H7 (cell line): ENCODE results near the gene GALNTL6. TPM values are rescaled to one million over a fixed set of nuclear protein-coding genes. Genes with fewer than 3 reads are reported as not detected.
"Not testable (repeated sequence)": the region's sequence is repeated elsewhere in the genome, so short reads cannot be mapped to it uniquely, and the experiment has no call there.

Source experiments
- DNase-seq: peaks from one replicate; pipeline ENCODE4 v3.0.0; 2012
- H3K27me3 ChIP-seq: 2 replicates; pipeline ENCODE4 v1.6.0; 2011; ENCODE audit warnings: mild to moderate bottlenecking, low read length; ENCODE audit not compliant: control insufficient read depth, insufficient read depth
- H3K36me3 ChIP-seq: replicated peaks from 2 replicates; pipeline ENCODE4 v1.5.1; 2011; ENCODE audit warnings: low read length; ENCODE audit not compliant: control insufficient read depth, insufficient read depth
- H3K4me3 ChIP-seq: 2 replicates; pipeline ENCODE4 v1.5.1; 2011; ENCODE audit warnings: low read depth, mild to moderate bottlenecking, control low read depth, low read length, moderate library complexity; ENCODE audit not compliant: insufficient read depth
- total RNA-seq: library from RNA; depleted of rRNA; stranded (reverse); fragments of >200 nt; shearing (Covaris generic); gene quantifications from 2 replicates; pipeline ENCODE4 v1.2.3, GENCODE V29; 2014

GALNTL6 gene
- total RNA-seq, 1 experiment from 2014 or later: 0.24 TPM

- DNase-seq: no peak
- H3K4me3 ChIP-seq: no peak overlapping the region
- no peaks in the 10 kb centered on the region for H3K27me3 ChIP-seq
- H3K36me3 ChIP-seq: no peaks in the 10 kb centered on the region
Observed at GRCh38 chr4:173024203-173024602, 1211.0 kb downstream of the GALNTL6 start.

DNA sequence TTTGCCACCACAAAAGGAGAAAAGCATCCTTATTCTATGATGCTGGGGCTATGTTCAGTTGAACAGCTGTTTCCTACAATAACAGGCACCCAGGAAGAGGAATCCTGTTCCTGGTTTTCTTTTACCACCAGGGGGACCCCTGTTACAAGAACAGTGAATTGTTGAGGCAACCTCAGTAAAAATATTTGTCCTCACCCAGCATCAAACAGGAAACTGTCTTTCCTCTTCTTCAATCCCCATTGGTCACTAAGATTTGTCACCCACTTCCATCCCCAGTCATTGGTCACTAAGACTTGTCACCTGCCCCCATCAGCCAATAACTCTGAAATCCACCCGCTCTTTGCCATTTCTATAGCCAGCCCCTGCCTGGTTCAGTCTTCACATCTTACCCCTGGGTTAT lies 1211.9 kb downstream of the GALNTL6 start:
- Histone ChIP-seq H3K36me3 (no peaks in the 10 kb centered on the region), H3K4me3 (no peak overlapping the region), H3K27me3 (no peaks in the 10 kb centered on the region)
- peak; percentile 46 for DNase-seq

DNA sequence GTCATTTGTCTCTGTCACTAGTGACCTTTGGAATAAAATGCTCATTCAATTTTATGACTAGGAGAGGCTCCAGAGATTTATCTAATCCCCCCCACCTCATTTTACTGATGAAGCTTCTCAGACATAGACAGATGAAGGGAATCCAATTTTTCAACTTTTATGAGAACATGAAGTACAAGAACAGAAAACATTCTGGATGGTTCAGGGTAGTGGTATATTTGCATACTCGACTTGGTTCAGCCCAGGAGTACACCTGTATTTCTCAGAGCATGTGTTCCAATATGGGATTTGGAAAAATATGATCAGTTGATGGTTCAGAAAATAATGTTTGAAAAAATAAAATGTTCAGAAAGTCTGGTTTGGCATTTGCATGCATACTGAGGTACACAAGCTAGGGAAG lies 1224.0 kb downstream of the GALNTL6 start:
- Histone ChIP-seq H3K36me3 (no peaks in the 10 kb centered on the region), H3K27me3 (no peaks in the 10 kb centered on the region), H3K4me3 (no peak overlapping the region)
- no peak for DNase-seq

DNA sequence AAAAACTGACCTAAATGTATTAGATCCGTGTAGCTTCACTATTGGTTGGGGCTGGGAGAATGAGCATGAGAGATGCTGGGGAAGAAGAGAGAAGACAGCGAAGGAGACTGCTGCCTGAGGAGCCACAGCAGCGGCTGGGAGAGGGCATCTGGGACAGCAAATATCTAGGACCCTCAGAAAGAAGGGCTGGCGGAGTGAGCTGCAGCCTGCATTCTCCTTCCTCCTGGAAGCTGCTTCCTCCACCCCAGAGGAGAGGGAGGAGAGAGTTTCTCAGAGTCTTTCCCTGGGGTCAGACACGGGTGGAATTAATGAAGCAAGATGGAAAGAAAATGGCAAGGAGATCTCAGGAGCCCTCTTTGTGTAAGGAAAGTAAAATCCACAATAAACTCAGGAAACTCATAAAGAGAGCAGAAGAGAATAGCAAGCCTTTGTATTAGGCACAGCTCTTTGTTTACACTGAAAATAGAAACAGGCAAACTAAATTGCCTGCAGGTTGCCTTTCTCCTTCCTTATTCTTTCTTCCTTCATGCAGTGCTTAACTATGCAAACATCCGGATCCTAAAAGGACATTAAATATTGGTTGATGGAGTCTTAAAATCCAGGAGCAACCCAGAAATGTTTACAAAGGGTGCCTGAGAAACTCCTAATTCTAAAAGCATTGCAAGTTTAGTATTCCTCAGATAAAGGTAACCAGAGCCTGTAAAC lies 1225.1 kb downstream of the GALNTL6 start:
- Histone ChIP-seq H3K36me3 (no peaks in the 10 kb centered on the region), H3K4me3 (no peak overlapping the region), H3K27me3 (no peaks in the 10 kb centered on the region)
- DNase-seq: peak; percentile 20

DNA sequence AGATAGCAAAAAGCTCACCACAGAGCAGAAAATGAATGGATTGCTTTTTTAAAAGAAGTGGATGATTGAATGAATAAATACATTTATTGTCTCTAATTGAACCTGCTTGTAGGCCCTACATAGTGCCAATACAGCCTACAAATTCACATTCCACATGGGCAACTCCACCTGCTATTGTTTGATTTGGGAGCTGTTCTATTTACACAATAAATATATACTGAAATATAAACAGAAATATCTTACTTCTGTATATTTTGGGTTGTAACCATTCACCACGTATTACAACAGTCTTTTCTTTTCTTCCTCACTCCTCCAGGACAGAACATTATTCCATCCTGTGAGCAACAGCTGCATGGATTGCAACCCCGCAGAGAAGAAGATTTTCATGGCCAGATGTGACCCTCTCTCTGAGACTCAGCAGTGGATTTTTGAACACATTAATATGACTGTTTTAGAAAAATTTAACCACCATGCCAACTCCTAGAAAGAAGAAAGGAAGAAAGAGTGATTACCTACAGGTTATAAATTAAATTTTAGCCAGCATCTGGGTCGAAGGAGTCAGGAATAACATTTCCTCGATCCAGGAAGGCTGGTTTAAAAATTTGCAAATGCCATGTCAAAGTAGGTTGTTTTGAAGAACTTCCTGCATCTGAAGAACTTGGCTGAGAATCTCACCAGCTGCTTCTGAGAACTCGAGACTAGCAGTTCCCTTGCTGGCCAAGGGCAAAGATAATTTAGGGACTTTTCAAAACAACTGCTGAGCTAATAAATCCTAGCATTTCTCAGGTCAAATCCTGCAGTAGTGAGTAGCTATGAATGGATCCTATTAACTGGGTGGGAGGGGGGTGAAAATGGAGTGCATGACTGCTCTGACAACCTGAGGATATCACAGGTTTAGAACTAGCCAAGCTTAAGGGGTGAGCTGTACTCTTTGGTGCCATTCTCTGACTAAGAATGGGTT lies 1226.7 kb downstream of the GALNTL6 start:
- H3K36me3 ChIP-seq: no peaks in the 10 kb centered on the region
- H3K27me3 ChIP-seq: no peaks in the 10 kb centered on the region
- no peak for DNase-seq
- no peak overlapping the region for H3K4me3 ChIP-seq

DNA sequence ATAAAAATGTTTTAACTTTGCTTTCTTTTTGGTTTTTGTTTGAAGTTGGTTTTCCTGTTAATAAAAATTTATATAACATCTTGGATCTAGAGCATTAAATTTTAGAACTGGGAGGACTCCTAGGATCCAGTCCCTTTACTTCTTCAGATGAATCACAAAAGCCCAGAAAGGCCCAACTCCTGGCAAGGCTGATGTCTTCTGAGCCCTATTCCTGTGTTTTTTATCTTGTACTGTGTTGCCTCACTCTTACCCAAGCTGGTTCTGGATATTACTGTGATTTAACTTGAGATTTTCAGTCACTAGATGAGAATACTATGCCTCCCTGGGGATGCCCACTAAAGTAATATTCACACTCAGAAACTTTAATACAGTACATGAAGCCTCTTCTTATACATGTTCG lies 1228.3 kb downstream of the GALNTL6 start:
- Histone ChIP-seq H3K36me3 (no peaks in the 10 kb centered on the region), H3K27me3 (no peaks in the 10 kb centered on the region)
- DNase-seq: no peak

DNA sequence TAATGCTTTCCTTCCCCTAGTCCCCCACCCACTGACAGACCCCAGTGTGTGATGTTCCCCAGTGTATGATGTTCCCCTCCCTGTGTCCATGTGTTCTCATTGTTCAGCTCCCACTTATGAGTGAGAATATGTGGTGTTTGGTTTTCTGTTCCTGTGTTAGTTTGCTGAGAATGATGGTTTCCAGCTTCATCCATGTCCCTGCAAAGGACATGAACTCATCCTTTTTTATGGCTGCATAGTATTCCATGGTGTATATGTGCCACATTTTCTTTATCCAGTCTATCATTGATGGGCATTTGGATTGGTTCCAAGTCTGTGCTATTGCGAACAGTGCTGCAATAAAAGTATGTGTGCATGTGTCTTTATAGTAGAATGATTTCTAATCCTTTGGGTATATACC lies 1228.9 kb downstream of the GALNTL6 start:
- H3K36me3 ChIP-seq, H3K4me3 ChIP-seq, H3K27me3 ChIP-seq, DNase-seq: not testable (repeated sequence)

More for the DNA sequence above, 1228.3 kb downstream of the GALNTL6 start:
- no peak overlapping the region for H3K4me3 ChIP-seq

GRCh38 chr4:173044340-173044739 lies 1231.1 kb downstream of the GALNTL6 start:
- DNase-seq: no peak
- no peak overlapping the region for H3K4me3 ChIP-seq

DNA sequence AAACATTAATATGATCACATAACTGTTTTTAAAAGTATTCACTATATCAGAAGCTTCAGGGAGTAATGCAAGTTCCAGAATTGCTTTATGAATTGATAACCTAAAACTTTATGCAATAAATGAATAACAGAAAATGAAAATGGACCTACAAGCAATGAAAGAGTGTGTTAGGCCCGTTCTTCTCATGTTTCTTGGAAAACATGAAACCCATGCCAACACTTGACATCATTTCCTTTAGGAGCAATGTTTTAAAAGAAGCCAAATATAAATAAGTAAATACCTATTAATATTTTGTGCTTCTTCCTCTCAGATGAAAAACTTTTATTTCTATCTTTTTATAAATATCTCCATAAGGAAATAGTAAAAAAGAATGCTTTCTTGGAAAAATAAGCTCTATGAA lies 1232.4 kb downstream of the GALNTL6 start:
- no peak overlapping the region for H3K4me3 ChIP-seq
- no peak for DNase-seq
- H3K36me3 ChIP-seq: no peaks in the 10 kb centered on the region
- H3K27me3 ChIP-seq: no peaks in the 10 kb centered on the region

More at GRCh38 chr4:173044340-173044739, 1231.1 kb downstream of the GALNTL6 start:
- no peaks in the 10 kb centered on the region for H3K27me3 ChIP-seq
- H3K36me3 ChIP-seq: no peaks in the 10 kb centered on the region

DNA sequence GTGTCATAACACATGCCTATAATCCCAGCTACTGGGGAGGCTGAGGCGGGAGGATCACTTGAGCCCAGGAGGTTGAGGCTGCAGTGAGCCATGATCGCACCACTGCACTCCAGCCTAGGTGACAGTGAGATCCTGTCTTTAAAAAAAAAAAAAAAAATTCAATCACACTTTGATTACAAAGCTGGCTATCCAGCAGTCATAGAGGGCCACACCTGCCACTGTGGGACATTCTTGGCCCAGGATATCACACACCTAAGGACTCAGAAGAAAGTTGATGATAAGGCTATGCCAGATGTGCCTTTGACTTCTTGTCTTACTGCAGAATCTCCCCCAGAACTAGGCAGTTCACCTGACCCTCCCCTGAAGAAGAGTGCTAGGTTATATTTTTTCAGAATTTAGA lies 1232.9 kb downstream of the GALNTL6 start:
- no peak overlapping the region for H3K4me3 ChIP-seq
- no peaks in the 10 kb centered on the region for H3K36me3 ChIP-seq
- no peak for DNase-seq
- H3K27me3 ChIP-seq: no peaks in the 10 kb centered on the region

DNA sequence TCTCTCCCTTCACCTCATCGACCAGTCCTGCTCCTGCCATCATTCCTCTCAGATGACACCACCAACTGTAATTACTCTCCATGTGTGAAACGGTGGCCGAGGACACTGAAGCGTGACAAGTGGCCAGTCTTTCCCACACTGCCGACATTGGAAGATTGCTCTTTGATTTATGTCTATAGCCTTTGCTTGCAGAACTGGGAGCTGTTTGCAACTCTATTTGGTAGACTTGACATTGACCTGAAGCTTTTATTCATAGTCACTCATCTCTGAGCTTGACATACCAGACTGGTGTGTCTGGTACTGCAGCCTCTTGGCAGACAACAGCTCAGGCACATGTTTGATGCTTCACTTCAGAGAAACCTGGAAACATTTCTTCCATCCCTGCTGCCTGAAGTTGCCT lies 1233.6 kb downstream of the GALNTL6 start:
- DNase-seq: no peak
- H3K4me3 ChIP-seq: no peak overlapping the region
- H3K36me3 ChIP-seq: no peaks in the 10 kb centered on the region
- H3K27me3 ChIP-seq: no peaks in the 10 kb centered on the region

DNA sequence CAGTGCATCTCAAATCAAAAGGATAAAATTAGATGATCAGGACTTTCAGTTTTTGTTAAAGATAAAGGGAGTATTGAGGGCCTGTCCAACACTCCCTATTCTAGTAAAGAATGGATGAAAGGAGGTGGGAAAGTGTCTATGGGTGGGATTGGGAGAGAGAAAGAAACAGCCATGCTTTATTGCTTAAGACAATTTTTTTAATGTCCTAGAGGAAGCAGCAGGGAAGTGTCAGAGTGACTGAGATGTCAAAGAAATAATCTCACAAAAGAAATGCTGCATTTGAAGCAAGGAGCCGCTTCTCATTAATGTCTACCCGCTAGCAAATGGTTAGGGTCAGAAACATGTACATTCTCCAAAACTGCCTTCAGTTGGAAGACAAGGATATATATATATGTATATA lies 1238.0 kb downstream of the GALNTL6 start:
- no peak for DNase-seq
- H3K36me3 ChIP-seq: no peaks in the 10 kb centered on the region
- H3K27me3 ChIP-seq: no peaks in the 10 kb centered on the region
- no peak overlapping the region for H3K4me3 ChIP-seq

- Histone ChIP-seq H3K4me3 (no peak overlapping the region), H3K36me3 (no peaks in the 10 kb centered on the region), H3K27me3 (no peaks in the 10 kb centered on the region)
- DNase-seq: no peak
Observed at GRCh38 chr4:173051716-173052115, 1238.5 kb downstream of the GALNTL6 start.

GRCh38 chr4:173052439-173052838 lies 1239.2 kb downstream of the GALNTL6 start:
- H3K4me3 ChIP-seq: no peak overlapping the region
- DNase-seq: no peak
- no peaks in the 10 kb centered on the region for H3K27me3 ChIP-seq
- no peaks in the 10 kb centered on the region for H3K36me3 ChIP-seq

DNA sequence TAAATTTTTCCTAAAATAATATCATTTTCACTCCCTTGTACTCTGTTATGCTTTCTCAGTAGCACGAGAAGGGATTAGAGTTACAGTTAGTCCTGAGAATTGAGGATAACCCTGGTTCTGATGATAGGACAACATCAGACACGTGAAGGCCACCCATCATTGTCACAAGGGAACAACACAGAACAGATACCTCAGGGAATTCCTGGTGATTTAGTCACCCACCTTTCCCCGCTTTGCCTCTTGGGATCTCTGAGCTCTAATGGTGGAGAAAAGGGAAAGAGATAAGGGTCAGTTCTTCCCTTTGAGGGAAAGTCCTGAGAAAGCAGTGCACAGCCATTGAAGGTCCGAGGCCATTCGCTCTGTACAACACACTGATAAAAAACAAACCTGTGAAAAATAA lies 1243.1 kb downstream of the GALNTL6 start:
- DNase-seq: no peak
- Histone ChIP-seq H3K27me3 (no peaks in the 10 kb centered on the region), H3K4me3 (no peak overlapping the region), H3K36me3 (no peaks in the 10 kb centered on the region; the same call in 1 of the 2 replicates)
